HG02884 (cell line): ENCODE data around the gene MPHOSPH9.
"Not testable (repeated sequence)": the region's sequence is repeated elsewhere in the genome, so short reads cannot be mapped to it uniquely, and the experiment has no call there.

Source experiments
- ATAC-seq: cut with Tn5 transposase; IDR thresholded peaks from one replicate; pipeline ENCODE4 v1.9.1; 2021; ENCODE audit warnings: mild to moderate bottlenecking, moderate library complexity; ENCODE audit not compliant: unreplicated experiment

The MPHOSPH9 gene

DNA sequence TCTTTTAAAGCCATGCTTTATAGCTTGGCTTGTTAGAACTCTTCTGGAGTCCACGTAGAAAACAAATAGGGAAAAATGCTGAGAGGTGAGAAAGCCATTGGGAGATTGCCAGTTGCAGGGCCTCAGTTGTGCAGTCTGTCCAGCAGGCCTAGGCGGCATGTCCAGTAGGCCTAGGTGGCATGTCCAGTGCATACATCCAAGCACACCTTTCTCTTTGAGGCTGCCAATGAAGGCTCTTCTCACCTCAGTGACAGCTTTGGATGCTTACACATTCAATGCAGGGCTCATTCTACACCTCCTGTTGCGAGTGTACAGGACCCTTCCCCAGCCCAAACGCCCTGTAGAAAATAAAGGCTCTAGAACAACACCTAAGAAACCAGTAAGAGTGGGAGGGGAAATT, 25.7 kb upstream of the MPHOSPH9 start:
- ATAC-seq = no peak

GRCh38 chr12:123254853-123255446, 22.0 kb upstream of the MPHOSPH9 start:
- ATAC-seq = no peak

- ATAC-seq = no peak
Observed at GRCh38 chr12:123253641-123254459, 20.9 kb upstream of the MPHOSPH9 start.

DNA sequence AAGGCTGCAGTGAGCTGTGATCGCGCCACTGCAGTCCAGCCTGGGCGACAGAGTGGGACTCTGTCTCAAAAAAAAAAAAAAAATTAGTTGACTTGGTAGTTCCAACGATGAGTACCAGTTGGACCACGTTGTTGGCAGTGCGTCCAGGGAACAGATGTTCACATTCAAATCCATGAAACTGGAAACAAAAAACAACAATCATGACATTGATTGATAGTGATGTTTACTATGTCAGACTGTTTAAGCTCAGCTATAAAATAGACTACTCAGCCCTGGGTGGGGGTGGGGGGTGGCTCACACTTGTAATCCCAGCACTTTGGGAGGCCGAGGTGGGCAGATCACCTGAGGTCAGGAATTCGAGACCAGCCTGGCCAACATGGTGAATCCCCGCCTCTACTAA, 19.4 kb upstream of the MPHOSPH9 start:
- not testable (repeated sequence) for ATAC-seq

GRCh38 chr12:123251403-123252076, 18.6 kb upstream of the MPHOSPH9 start:
- no peak for ATAC-seq

DNA sequence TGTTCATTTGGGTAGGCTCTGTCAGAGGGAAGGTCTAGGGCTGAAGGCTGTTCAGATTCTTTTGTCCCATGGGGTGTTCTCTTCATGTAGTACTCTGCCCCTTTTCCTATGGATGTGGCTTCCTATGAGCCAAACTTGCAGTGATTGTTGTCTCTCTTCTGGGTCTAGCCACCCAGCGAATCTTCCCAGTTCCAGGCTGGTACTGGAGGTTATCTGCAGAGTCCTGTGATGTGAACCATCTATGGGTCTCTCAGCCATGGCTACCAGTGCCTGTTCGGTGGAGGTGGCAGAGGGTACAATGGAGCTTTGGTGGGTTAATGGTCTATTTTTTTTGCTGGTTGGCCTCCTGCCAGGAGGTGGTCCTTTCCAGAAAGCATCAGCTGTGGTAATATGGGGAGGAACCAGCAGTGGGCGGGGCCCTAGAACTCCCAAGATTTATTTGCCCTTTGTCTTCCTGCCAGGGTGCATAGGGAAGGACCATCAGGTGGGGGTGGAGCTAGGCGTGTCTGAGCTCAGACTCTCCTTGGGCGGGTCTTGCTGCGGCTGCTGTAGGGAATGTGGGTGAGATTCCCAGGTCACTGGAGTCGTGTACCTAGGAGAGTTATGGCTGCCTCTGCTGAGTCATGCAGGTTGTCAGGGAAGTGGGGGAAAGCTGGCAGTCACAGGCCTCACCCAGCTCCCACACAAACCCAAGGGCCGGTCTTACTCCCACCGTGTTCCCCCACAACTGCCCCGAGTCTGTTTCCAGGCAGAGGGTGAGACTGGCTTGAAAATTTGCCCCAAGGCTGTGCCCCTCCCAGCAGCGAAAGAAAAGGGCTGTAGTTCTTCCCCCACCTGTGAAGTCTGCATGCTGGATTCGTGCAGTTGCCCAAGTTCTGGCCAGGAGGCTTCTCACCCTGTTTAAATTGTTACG, 17.8 kb upstream of the MPHOSPH9 start:
- no peak for ATAC-seq

GRCh38 chr12:123248996-123249741, 16.2 kb upstream of the MPHOSPH9 start:
- ATAC-seq = not testable (repeated sequence)

GRCh38 chr12:123248129-123248528, 15.2 kb upstream of the MPHOSPH9 start:
- ATAC-seq = not testable (repeated sequence)

- ATAC-seq = no peak
Observed at GRCh38 chr12:123245678-123246077, 12.7 kb upstream of the MPHOSPH9 start.

- ATAC-seq = no peak
Observed at GRCh38 chr12:123243671-123244262, 10.8 kb upstream of the MPHOSPH9 start.

- ATAC-seq = no peak
Observed at GRCh38 chr12:123242116-123242904, 9.4 kb upstream of the MPHOSPH9 start.

DNA sequence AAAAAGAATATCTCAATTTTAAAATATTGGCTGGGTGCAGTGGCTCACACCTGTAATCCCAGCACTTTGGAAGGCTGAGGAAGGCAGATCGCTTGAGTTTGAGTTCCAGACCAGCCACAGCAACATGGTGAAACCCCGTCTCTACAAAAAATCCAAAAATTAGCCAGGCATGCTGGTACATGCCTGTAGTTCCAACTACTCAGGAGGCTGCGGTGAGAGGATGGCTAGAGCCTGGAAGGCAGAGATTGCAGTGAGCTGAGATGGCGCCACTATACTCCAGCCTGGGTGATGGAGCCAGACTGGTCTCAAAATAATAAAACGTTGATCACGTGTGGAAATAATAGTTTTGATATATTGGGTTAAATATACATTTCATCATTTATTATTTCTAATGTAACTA, 6.0 kb upstream of the MPHOSPH9 start:
- ATAC-seq = no peak

GRCh38 chr12:123238330-123238682, 5.4 kb upstream of the MPHOSPH9 start:
- no peak for ATAC-seq

DNA sequence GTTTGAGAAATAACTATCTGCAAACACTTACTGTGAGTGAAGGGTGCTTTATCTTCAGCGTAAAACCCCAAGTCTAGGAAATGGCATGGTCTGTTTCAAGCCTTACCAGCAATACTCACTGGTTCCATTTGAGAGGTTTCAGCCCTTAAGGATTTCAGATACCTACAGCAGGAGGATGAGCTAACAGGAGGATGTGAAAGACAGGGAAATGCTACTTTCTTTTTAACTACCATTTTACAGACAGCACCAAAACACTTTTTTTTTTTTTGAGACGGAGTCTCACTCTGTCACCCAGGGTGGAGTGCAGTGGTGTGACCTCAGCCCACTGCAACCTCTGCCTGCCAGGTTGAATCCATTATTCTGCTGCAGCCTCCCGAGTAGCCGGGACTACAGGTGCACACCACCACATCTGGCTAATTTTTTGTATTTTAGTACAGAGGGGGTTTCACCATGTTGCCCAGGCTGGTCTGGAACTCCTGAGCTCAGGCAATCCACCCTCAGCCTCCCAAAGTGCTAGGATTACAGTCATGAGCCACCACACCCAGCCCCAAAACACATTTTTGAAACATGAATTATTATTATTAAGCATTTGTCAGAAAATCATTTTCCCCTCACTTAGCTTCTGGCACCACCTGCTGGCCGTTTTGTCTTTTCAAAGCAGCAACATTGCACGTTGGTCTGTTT, 4.8 kb upstream of the MPHOSPH9 start:
- ATAC-seq = no peak

- ATAC-seq = peak; percentile 4
Observed at GRCh38 chr12:123233505-123234308, 766 bp upstream of the MPHOSPH9 start.

GRCh38 chr12:123232472-123232806, 502 bp downstream of the MPHOSPH9 start:
- ATAC-seq = no peak

- no peak for ATAC-seq
Observed at GRCh38 chr12:123231931-123232330, 1.0 kb downstream of the MPHOSPH9 start.

- ATAC-seq = no peak
Observed at GRCh38 chr12:123229051-123229450, 3.9 kb downstream of the MPHOSPH9 start.
